WI38 (cell line): ENCODE results near the gene UBE2E1.

Source experiments
- H3K4me3 ChIP-seq: 2 replicates; pipeline ENCODE4 v1.5.1; 2011; ENCODE audit warnings: low read depth, mild to moderate bottlenecking, control low read depth, low read length
- TF ChIP-seq, protein P1 (sequence below): IDR thresholded peaks from 2 replicates; pipeline ENCODE4 v1.5.1; 2012; ENCODE audit warnings: low read depth, mild to moderate bottlenecking, control low read depth, low read length

Gene UBE2E1

DNA sequence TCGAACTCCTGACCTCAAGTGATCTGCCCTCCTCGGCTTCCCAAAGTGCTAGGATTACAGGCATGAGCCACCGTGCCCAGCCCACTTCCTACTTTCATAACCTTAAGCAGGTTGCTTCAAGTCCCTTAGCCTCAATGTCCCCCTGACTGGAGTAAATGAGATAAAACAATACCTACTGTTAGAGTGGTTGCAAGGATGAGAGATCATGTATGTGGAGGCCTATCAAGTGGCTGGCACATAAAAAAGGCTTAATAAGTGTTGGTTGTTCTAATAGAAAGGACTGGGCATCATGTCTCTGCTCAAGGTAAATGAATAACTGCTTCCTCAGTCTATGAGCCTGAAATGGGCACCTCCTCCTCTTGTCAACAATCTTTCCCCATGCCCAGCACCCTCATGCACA is 25.9 kb upstream of the UBE2E1 start:
- H3K4me3 ChIP-seq, result no peak overlapping the region
- TF ChIP-seq, protein P1, sequence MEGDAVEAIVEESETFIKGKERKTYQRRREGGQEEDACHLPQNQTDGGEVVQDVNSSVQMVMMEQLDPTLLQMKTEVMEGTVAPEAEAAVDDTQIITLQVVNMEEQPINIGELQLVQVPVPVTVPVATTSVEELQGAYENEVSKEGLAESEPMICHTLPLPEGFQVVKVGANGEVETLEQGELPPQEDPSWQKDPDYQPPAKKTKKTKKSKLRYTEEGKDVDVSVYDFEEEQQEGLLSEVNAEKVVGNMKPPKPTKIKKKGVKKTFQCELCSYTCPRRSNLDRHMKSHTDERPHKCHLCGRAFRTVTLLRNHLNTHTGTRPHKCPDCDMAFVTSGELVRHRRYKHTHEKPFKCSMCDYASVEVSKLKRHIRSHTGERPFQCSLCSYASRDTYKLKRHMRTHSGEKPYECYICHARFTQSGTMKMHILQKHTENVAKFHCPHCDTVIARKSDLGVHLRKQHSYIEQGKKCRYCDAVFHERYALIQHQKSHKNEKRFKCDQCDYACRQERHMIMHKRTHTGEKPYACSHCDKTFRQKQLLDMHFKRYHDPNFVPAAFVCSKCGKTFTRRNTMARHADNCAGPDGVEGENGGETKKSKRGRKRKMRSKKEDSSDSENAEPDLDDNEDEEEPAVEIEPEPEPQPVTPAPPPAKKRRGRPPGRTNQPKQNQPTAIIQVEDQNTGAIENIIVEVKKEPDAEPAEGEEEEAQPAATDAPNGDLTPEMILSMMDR, result no peak

DNA sequence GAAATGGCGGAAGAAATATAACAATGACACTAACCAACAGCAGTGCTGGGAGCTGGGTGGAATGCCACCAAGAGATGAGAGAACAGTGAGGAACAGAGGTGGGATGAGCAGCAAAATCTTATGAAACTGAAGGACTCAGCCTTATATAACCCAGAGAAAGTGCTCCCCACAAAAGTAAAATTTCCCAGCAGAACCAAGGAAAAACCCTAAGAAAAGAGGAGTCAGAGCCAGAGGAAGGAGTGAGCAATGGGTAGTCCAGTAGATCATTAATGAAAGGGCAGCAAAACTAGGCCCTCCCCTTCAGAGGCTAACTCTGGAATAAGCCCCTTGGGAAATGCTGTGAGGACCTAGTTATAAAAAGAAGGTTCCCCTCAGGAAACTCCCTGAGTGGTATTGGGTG is 24.7 kb upstream of the UBE2E1 start:
- H3K4me3 ChIP-seq, result no peak overlapping the region
- TF ChIP-seq, protein P1, result no peak

DNA sequence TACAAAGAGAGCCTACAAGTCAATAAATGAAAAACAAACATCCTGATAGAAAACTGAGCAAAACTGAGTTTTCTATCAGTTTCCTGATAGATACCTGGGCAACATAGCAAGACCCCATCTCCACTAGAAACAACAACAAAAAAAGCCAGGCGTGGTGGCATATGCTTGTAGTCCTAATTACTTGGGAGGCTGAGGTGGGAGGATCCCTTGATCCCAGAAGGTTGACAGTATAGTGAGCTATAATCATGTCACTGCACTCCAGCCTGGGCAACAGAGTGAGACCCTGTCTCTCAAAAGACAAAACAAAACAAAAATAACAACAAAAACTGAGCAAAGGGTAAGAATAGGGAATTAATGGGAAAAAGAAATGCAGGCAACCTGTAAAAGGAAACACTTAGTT is 23.9 kb upstream of the UBE2E1 start:
- TF ChIP-seq, protein P1, result no peak
- H3K4me3 ChIP-seq, result no peak overlapping the region

DNA sequence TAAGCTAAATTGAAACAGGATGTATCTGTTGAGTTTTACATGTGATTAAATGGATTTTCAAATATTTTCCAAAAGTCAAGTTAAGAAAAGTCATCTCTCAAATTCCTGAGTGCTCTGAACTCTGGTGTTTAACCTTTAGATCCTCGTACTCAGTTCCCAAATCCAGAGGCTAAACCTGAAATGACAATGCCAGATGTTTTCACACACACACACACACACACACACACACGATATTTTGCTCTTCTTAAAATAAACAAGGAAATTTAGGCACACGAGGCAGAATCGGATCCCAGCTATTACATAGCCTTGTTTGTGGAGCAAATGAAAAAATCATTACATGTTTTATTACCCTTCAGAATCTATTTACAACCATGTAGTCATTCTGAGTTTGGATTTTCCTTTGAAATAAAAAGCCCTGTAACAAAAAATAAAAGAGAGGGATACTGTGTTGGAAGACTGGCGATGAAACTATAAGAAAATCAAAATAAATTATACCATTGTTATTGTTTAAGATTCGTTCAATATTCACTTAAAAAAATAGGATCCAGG is 20.6 kb upstream of the UBE2E1 start:
- no peak overlapping the region for H3K4me3 ChIP-seq

DNA sequence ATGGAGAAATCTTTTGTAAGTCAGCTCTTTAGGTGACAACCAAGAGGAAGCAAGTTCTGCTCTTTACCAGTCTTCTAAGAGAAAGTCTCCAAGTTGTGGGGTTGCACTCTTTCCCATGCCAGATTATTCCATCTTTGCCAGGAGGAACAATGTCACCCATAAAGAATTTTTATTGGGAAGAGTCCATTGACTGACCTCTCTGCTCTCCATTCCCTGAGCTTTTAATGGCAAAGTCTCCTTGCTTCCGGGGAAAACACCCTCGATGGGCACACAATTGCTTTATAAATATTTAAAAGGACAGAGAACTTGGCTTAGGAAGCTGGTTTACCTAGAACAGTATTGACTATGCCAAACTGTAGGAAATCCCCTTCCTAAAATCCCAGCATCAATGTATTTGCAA is 19.9 kb upstream of the UBE2E1 start:
- H3K4me3 ChIP-seq, result no peak overlapping the region
- TF ChIP-seq, protein P1, result no peak

More for the DNA sequence above, 20.6 kb upstream of the UBE2E1 start:
- TF ChIP-seq, protein P1, result no peak

DNA sequence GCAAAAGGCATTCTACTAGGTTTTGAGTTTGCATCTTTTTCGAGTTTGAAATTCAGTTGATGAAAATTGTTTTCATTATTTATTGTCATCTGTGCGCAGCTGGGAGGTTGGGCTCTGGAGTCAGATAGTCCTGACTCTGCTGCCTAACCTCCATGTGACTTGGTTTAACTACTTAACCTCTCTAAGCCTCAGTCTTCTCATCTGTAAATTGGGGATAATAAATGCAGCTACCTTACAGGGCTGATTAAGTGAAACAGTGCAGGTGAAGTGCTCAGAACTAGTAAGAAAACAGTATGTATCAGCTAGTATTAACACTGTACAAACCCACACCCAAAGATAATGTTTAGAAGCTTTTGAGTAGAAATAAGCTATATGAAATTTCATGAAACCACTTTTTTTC is 14.1 kb upstream of the UBE2E1 start:
- TF ChIP-seq, protein P1, result no peak
- no peak overlapping the region for H3K4me3 ChIP-seq

DNA sequence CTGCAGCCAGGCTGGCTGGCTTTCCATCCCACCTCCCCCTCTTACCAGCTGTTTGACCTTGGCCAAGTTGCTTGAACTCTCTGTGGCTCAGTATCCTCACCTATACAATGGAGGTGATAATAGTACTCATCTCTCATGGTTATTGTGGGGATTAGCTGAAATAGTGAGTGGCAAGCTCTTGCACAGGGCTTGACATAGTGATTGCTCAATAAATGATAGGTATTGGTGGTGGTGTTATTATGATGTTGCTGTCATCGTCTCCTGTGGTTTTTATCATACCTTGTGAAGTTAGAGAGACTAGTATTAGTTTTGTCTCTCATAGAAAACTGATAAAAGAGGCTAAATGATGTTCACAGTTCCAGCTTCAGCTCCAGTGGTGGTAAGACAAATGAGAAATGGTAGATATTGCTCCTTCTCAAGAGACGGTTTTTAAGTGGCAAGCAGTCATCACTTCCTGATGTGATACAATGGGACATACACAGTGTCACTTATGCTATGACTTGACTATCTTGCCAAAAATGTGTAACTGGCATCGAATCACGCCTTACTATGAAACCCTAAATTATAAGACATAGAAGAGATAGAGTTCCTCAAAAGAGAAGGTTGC is 12.1 kb upstream of the UBE2E1 start:
- TF ChIP-seq, protein P1, result no peak
- H3K4me3 ChIP-seq, result no peak overlapping the region
